ENCODE results near the gene AR.

The AR gene

GRCh38 chrX:67583171-67583570 is 39.4 kb downstream of the AR start:
- no peak for TF ChIP-seq CTCF (IDR thresholded peaks at IDR 0.05; ENCODE audit: control insufficient read depth, insufficient read depth, low read depth, low read length, missing control alignments)
- H3K4me3 ChIP-seq (ENCODE audit: control insufficient read depth, low read depth, low read length) = no peak overlapping the region
- DNase-seq (ENCODE audit: low read depth) = no peak

- no peak overlapping the region for H3K4me3 ChIP-seq (ENCODE audit: control insufficient read depth, low read depth, low read length)
- no peak for TF ChIP-seq CTCF (IDR thresholded peaks at IDR 0.05; ENCODE audit: control insufficient read depth, insufficient read depth, low read depth, low read length, missing control alignments)
- DNase-seq (ENCODE audit: low read depth) = no peak
These were observed 41.6 kb downstream of the AR start for GRCh38 chrX:67585401-67585800.

- TF ChIP-seq CTCF (IDR thresholded peaks at IDR 0.05; ENCODE audit: control insufficient read depth, insufficient read depth, low read depth, low read length, missing control alignments) = no peak
- H3K4me3 ChIP-seq (ENCODE audit: control insufficient read depth, low read depth, low read length) = no peak overlapping the region
- DNase-seq (ENCODE audit: low read depth) = no peak
These were observed 44.3 kb downstream of the AR start for GRCh38 chrX:67587946-67588624.

- no peak for TF ChIP-seq CTCF (IDR thresholded peaks at IDR 0.05; ENCODE audit: control insufficient read depth, insufficient read depth, low read depth, low read length, missing control alignments)
- no peak overlapping the region for H3K4me3 ChIP-seq (ENCODE audit: control insufficient read depth, low read depth, low read length)
- no peak for DNase-seq (ENCODE audit: low read depth)
These were observed 53.3 kb downstream of the AR start for GRCh38 chrX:67596839-67597790.

GRCh38 chrX:67599532-67599931 is 55.7 kb downstream of the AR start:
- TF ChIP-seq CTCF (IDR thresholded peaks at IDR 0.05; ENCODE audit: control insufficient read depth, insufficient read depth, low read depth, low read length, missing control alignments) = no peak
- no peak for DNase-seq (ENCODE audit: low read depth)
- no peak overlapping the region for H3K4me3 ChIP-seq (ENCODE audit: control insufficient read depth, low read depth, low read length)

- DNase-seq (ENCODE audit: low read depth) = no peak
- no peak for TF ChIP-seq CTCF (IDR thresholded peaks at IDR 0.05; ENCODE audit: control insufficient read depth, insufficient read depth, low read depth, low read length, missing control alignments)
- no peak overlapping the region for H3K4me3 ChIP-seq (ENCODE audit: control insufficient read depth, low read depth, low read length)
These were observed 58.0 kb downstream of the AR start for GRCh38 chrX:67601771-67602170.

All from AG09309 (cell line).